H1 (cell line): ENCODE results near the gene MORN4.

Experiments
- CTCF ChIP-seq, 3 experiments: IDR thresholded peaks; 1 replicate in 2 of 3; 2 replicates in 1 of 3; pipeline versions ENCODE4 v1.5.1 to v1.6.1; 2011; ENCODE audit warnings: low read length in 3 of 3, mild to moderate bottlenecking in 3 of 3, inconsistent platforms in 2 of 3, low read depth in 1 of 3, moderate library complexity in 1 of 3; ENCODE audit not compliant: insufficient read depth in 1 of 3; ENCODE audit errors: control extremely low read depth in 1 of 3
- EZH2 ChIP-seq: fragments of 200-600 bp; sonication (generic); IDR thresholded peaks from 2 replicates; pipeline ENCODE4 v1.7.1; 2012; ENCODE audit warnings: low read depth, mild to moderate bottlenecking, moderate library complexity, low read length, inconsistent platforms; ENCODE audit not compliant: severe bottlenecking
- GABPA ChIP-seq: IDR thresholded peaks from 2 replicates; pipeline ENCODE4 v1.6.1; 2011; ENCODE audit warnings: mild to moderate bottlenecking, low read length, moderate library complexity, borderline replicate concordance; ENCODE audit not compliant: insufficient read depth
- TAF1 ChIP-seq: IDR thresholded peaks from 2 replicates; pipeline ENCODE4 v1.6.1; 2011; ENCODE audit warnings: mild to moderate bottlenecking, low read depth, low read length
- TF ChIP-seq, protein P1 (sequence below): IDR thresholded peaks from 2 replicates; pipeline ENCODE4 v1.6.1; 2011; ENCODE audit warnings: low read length, improper control_type of control experiment

DNA sequence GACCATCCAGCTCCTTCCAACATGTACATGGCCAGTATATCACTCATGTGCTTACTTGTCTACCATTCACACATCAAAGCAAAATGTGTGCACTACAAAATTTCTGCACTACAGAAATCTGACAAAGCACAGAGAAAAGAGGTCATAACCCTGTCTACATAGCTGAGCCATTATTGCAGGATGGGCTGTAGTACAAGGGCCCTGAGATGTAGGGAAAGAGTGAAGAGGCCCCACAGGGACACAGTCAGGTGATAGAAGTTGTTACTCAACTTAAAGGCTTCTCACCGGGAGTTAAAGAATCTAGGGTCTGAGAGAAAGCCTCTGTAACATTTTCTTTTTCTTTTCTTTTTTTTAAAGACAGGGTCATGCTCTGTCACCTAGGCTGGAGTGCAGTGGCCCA lies 36.3 kb upstream of the MORN4 start:
- TF ChIP-seq, protein P1, sequence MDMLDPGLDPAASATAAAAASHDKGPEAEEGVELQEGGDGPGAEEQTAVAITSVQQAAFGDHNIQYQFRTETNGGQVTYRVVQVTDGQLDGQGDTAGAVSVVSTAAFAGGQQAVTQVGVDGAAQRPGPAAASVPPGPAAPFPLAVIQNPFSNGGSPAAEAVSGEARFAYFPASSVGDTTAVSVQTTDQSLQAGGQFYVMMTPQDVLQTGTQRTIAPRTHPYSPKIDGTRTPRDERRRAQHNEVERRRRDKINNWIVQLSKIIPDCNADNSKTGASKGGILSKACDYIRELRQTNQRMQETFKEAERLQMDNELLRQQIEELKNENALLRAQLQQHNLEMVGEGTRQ, result no peak
- no peak for TF ChIP-seq TAF1
- TF ChIP-seq CTCF (IDR thresholded peaks at IDR 0.05; ENCODE audit: control extremely low read depth in 1 of 3, insufficient read depth in 1 of 3, low read depth in 1 of 3, low read length in 3 of 3), result no peak
- no peak for TF ChIP-seq EZH2
- no peak for TF ChIP-seq GABPA
